ENCODE results near the gene JSRP1.

Gene JSRP1

GRCh38 chr19:2232286-2233151 lies 23.7 kb downstream of the JSRP1 start:
- DNase-seq, result no peak

GRCh38 chr19:2231621-2232221 lies 24.5 kb downstream of the JSRP1 start:
- no peak for DNase-seq

- no peak for DNase-seq
Observed at GRCh38 chr19:2230807-2231533, 25.2 kb downstream of the JSRP1 start.

GRCh38 chr19:2230033-2230531 lies 26.1 kb downstream of the JSRP1 start:
- no peak for DNase-seq

- no peak for DNase-seq
Observed at GRCh38 chr19:2229103-2230032, 26.8 kb downstream of the JSRP1 start.

GRCh38 chr19:2228157-2229030 lies 27.8 kb downstream of the JSRP1 start:
- no peak for DNase-seq

- DNase-seq, result no peak
Observed at GRCh38 chr19:2227415-2228156, 28.6 kb downstream of the JSRP1 start.

- DNase-seq, result no peak
Observed at GRCh38 chr19:2226840-2227360, 29.3 kb downstream of the JSRP1 start.

- DNase-seq, result no peak
Observed at GRCh38 chr19:2226051-2226839, 30.0 kb downstream of the JSRP1 start.

GRCh38 chr19:2225415-2226050 lies 30.7 kb downstream of the JSRP1 start:
- DNase-seq, result no peak

- no peak for DNase-seq
Observed at GRCh38 chr19:2224754-2225349, 31.4 kb downstream of the JSRP1 start.

GRCh38 chr19:2223959-2224358 lies 32.3 kb downstream of the JSRP1 start:
- DNase-seq, result no peak

GRCh38 chr19:2223391-2223790 lies 32.8 kb downstream of the JSRP1 start:
- no peak for DNase-seq

- no peak for DNase-seq
Observed at GRCh38 chr19:2221918-2222317, 34.3 kb downstream of the JSRP1 start.

GRCh38 chr19:2221250-2221831 lies 34.9 kb downstream of the JSRP1 start:
- DNase-seq, result no peak

- DNase-seq, result no peak
Observed at GRCh38 chr19:2219726-2220125, 36.5 kb downstream of the JSRP1 start.

GRCh38 chr19:2217591-2217990 lies 38.6 kb downstream of the JSRP1 start:
- no peak for DNase-seq

Measured in fibroblast of skin of abdomen (primary cell).